GM18508 (cell line): Measurements from ENCODE around the gene BTBD8.
A peak's percentile ranks its signal among the peaks of the same experiment; 100 is the strongest.
"Not testable (repeated sequence)": the region's sequence is repeated elsewhere in the genome, so short reads cannot be mapped to it uniquely, and the experiment has no call there.

ENCODE experiments used
- ATAC-seq: cut with Tn5 transposase; IDR thresholded peaks from one replicate; pipeline ENCODE4 v1.9.1; 2021; ENCODE audit warnings: moderate number of reproducible peaks; ENCODE audit not compliant: insufficient read depth, unreplicated experiment

BTBD8 gene

GRCh38 chr1:92080128-92080985 lies at the start of gene BTBD8:
TSS of gene BTBD8 (plus strand) at chr1:92080345. CDS start at chr1:92080572, 227 bp downstream.
- ATAC-seq, result peak; percentile 86

DNA sequence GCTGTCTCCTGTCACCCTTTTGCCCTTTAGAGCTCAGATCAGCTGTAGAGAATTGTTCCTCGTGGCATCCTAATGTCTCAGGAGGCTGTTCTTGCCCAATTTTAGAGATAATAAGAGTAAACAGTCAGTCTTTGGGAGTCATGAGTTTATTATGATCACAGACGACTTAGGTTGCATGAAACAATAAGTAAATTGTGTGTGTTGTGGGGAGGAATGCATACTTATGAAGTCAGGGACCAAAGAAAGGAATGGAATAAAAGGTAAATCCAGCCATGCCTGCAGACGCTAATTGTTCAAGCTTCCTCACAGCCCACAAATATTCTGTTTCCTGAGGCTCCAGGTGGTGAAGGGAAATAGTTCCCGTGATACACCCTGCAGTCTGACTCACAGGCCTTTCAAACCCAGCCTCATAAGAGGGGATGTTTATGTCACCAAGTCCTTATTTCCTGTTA lies 49.5 kb upstream of the BTBD8 start:
- no peak for ATAC-seq

DNA sequence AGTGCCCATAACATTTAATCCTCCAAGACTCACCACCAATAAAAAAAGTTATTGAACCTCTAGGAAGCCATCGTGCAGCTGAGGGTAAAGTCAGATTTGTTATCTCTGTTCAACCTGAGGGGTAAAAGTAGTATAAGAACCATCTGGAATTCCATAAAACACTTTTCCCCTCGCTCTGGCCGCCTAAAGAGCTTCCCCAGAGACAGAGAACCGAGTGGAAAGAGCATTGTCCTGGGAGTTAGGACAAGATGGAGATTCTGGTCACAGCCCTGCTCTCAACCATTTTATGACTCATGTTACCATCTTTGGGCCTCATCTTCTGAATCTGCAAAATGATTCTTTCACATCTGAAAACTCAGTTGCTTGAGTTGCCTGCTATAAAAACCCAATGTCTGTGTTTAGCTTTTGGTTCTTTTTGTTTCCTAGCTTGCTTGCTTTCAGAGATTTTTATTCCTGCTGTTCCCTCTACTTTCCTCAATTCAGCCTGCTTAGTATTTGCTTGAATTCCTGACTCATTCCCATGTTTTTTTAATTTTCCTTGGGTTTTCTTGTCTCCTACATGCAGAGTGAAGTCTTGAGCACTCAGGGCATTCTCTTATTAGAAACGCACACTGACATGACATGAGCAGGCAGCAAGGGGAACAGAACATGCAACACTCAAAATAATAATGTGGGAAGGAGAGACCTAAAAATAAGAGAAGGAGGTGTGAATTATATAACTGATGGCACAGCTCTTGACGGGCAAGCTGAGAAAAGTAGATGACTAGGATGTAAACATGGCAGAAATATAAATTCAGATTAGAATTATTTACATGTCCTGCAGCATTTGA lies 48.6 kb upstream of the BTBD8 start:
- ATAC-seq, result no peak

DNA sequence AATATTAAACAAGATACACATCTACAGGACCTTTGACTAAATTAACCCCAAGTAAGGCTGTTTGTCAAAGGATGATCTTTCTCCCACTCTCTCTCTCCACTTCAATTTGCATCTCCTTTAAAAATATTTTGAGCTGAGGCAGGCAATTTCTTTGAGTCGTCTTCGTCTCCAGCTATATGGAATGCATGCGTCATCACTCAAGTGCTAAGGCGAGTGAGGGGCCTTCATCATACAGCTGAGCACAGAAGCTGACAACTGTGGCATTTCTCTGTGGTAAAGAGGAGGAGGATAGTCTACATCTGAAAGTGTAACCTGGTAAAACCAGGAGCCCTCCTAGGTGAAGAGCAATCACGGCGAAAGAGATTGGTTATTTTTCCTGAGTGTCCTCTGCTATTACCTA lies 42.7 kb upstream of the BTBD8 start:
- ATAC-seq, result no peak

- ATAC-seq, result no peak
Observed at GRCh38 chr1:92038695-92039346, 41.3 kb upstream of the BTBD8 start.

DNA sequence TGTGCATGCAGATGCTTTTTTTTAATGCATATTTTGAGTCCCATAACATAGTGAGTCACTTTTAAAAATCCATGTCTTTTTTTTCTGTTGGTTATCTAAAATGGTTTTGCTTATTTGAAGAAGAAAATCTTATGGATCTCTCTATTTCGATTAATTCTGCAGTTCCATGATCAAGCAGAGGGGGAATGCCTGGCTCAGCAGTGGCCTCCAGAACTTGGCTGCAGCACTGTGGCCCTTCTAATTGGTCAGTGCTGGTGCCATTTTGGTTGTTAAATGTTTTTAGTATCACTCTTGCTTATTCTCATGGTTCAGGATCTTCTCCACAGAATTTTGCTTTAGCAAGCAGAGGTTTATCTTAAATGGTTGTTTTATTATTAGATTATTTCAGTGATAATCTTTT lies 39.2 kb upstream of the BTBD8 start:
- no peak for ATAC-seq

DNA sequence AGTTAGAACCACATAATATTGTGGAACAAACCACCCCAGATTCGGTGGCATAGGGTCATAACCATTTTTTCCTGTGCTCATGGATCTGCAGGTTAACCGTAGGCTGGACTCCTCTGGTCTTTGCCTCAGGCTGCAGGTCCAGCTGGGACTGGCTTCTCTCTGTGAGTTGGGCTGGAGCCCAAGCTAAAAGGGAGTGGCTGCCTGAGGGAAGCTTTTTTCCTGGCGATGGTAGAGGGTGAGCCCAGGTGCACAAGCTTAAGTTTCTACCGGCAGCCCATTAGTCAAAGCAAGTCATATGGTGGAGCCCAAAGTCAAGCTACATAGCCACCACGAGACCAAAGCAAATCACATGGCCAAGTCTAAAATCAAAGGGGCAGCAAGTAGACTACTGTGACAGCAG lies 36.5 kb upstream of the BTBD8 start:
- no peak for ATAC-seq

GRCh38 chr1:92045766-92046495 lies 34.2 kb upstream of the BTBD8 start:
- ATAC-seq, result no peak

- no peak for ATAC-seq
Observed at GRCh38 chr1:92051948-92052347, 28.2 kb upstream of the BTBD8 start.

- no peak for ATAC-seq
Observed at GRCh38 chr1:92065042-92065441, 15.1 kb upstream of the BTBD8 start.

DNA sequence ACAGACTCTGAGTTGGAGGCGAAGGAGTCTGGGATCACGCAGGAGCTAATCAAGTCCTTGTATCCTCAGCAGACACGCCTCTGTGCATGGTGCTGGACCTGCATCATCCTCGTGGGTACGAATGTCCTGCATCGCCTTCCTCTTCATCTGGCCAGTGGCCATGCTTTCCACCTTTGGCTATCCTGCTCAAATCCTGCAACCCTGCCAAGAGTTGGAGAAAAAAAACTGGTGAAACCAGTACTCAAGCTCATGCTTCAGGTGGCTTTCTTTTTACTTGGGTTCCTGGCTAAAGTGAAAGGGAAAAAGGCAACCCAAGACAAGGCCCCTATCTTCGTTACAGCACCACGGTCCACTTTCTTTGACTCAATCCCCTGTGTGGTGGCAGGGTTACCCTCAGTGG lies 13.8 kb upstream of the BTBD8 start:
- no peak for ATAC-seq

- no peak for ATAC-seq
Observed at GRCh38 chr1:92070892-92071291, 9.3 kb upstream of the BTBD8 start.

DNA sequence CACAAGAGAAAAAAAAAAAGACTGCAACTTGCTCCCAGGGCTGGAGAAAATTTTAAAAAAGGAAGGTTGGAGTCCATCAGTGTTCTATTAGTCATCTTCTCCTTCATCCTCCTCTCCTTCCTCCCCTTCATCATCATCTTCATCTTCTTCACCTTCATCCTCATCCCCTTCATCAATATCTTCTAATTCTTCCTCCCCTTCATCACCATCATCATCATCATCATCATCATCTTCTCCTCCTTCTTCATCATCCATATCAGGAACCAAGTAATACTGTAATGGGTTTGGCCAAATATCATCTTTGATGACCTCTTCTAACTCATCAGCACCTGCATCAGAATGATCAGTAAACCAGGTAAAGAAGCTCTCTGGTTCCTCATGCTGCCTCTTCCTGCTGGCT lies 5.7 kb upstream of the BTBD8 start:
- ATAC-seq, result not testable (repeated sequence)

GRCh38 chr1:92075311-92075710 lies 4.8 kb upstream of the BTBD8 start, which contains the start of gene SETSIP:
TSS of gene SETSIP (minus strand) at chr1:92075411. CDS start at chr1:92075411, 0 bp downstream.
- no peak for ATAC-seq

DNA sequence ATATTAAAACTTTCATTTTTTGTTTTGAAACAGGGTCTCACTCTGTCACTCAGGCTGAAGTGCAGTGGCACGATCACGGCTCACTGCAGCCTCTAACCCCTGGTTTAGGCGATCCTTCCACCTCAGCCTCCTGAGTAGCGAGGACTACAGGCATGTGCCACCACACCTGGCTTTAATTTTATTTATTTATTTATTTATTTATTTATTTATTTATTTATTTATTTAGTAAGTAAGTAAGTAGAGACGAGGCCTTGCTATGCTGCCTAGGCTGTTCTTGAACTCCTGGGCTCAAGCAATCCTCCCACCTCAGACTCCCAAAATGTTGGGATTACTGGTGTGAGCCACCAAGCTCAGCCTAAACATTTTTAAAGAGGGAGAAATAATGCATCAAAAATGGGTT lies 3.8 kb upstream of the BTBD8 start:
- ATAC-seq, result no peak

DNA sequence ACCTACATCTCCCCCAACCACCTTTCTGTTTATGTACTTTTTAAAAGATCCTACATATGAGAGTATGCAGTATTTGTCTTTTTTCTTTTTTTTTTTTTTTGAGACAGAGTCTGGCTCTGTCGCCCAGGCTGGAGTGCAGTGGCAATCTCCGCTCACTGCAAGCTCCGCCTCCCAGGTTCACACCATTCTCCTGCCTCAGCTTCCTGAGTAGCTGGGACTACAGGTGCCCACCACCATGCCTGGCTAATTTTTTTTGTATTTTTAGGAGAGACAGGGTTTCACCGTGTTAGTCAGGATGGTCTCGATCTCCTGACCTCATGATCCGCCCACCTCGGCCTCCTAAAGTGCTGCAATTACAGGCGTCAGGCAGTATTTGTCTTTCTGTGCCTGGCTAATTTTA lies 2.1 kb upstream of the BTBD8 start:
- not testable (repeated sequence) for ATAC-seq

DNA sequence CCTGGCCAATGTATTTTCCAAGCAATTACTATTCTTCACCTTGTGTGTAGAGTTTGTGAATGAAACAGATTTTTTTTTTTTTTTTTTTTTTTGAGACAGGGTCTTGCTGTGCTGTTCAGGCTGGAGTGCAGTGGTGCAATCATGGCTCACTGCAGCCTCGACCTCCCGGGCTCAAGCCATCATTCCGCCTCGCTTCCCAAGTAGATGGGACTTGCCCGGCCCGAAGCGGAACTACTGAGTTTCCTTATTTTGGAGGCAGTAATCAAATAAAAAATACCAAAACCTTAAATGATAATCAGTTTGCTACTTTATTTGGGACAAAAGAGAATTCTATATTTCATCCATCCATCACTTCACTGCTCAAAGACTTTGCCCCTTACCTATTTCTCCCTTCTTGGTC lies 704 bp upstream of the BTBD8 start:
- no peak for ATAC-seq

DNA sequence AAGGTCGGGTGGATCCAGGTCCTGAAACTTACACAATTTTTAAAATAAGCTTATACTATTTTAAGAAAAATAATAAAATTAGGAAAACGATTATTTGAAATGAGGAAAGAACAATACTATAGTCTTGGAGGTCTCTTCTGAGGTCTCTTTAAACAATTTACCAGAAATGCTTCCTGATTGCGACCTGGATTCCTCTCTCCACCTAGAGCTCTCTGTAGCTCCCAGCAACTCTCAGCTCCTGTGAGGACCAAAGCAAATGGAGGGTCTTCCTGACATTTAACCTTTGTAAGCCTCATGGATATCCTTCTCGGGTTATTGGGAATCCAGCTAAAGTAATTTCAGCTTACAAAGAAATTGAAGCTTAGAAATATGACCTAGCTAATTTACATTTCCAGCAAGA lies 886 bp downstream of the BTBD8 start:
- no peak for ATAC-seq

DNA sequence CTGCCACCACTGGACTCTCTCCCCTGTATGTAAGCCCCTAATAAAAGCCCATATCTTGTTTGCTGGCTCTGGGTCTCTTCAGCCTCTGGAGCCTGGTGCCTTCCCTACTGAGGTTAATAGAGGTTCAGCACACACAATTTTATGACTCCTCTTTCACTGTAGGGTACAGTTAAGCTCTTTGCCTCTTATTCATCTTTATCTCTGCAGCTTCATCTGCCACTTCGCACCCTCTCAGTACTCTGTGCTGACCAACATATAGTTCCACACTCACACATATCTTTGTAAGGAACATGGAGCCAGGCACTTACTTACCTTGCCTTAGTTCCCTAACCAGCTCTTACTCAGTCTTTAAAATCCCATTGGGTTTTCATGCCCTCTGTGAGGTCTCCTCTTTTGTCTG lies 4.5 kb downstream of the BTBD8 start:
- no peak for ATAC-seq

DNA sequence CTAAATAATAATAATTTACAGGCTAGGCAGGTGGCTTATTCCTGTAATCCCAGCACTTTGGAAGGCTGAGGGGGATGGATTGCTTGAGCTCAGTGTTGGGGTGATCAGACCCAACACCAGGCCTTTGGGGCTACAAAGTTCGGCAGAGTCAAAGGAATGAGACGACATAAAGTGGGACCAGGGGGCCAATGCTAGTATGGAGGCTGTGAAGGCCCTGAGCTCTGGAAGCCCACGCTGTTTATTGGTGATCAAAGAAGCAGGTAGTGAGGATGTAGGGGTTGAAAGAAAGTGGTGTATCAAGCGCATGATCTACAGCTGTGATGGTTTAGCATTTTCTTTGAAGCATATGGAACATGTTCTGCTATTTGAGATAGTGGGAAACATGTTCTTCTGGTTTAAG lies 5.6 kb downstream of the BTBD8 start:
- ATAC-seq, result no peak
